Activated T-cell treated with anti-CD3 and anti-CD28 coated beads, Interleukin-2, amount 50 U/mL, for 72 hours (primary cell): ENCODE data around the gene CABS1. TPM values are rescaled to one million over a fixed set of nuclear protein-coding genes. Genes with fewer than 3 reads are reported as not detected.

ENCODE experiments used
- total RNA-seq, 2 donors: library from RNA; stranded (reverse); gene quantifications; one replicate each; pipeline ENCODE4 v1.2.3, GENCODE V29; 2022

The CABS1 gene
- total RNA-seq, 2 donors from 2014 or later = not detected

Other genes with a start within 250 kb of the CABS1 start
- gene PRR27, start 180.7 kb upstream of the CABS1 start, total RNA-seq = not detected
- gene ODAM, start 139.3 kb upstream of the CABS1 start, total RNA-seq = not detected
- not detected for gene FDCSP, start 108.9 kb upstream of the CABS1 start, total RNA-seq
- not detected for gene CSN3, start 92.4 kb upstream of the CABS1 start, total RNA-seq
- not detected for gene SMR3A, start 25.8 kb downstream of the CABS1 start, total RNA-seq
- gene SMR3B, start 48.1 kb downstream of the CABS1 start, total RNA-seq = not detected
- not detected for gene OPRPN, start 63.0 kb downstream of the CABS1 start, total RNA-seq
- not detected for gene MUC7, start 137.2 kb downstream of the CABS1 start, total RNA-seq
- gene AMTN, start 183.6 kb downstream of the CABS1 start, total RNA-seq = not detected